Amygdala (tissue), 56 donors: ENCODE results near the gene TASOR2.

Source experiments
- DNase-seq, 56 donors: peaks; one replicate each; lab custom pipeline; 2025; lab: John Stamatoyannopoulos, UW

The TASOR2 gene, protein sequence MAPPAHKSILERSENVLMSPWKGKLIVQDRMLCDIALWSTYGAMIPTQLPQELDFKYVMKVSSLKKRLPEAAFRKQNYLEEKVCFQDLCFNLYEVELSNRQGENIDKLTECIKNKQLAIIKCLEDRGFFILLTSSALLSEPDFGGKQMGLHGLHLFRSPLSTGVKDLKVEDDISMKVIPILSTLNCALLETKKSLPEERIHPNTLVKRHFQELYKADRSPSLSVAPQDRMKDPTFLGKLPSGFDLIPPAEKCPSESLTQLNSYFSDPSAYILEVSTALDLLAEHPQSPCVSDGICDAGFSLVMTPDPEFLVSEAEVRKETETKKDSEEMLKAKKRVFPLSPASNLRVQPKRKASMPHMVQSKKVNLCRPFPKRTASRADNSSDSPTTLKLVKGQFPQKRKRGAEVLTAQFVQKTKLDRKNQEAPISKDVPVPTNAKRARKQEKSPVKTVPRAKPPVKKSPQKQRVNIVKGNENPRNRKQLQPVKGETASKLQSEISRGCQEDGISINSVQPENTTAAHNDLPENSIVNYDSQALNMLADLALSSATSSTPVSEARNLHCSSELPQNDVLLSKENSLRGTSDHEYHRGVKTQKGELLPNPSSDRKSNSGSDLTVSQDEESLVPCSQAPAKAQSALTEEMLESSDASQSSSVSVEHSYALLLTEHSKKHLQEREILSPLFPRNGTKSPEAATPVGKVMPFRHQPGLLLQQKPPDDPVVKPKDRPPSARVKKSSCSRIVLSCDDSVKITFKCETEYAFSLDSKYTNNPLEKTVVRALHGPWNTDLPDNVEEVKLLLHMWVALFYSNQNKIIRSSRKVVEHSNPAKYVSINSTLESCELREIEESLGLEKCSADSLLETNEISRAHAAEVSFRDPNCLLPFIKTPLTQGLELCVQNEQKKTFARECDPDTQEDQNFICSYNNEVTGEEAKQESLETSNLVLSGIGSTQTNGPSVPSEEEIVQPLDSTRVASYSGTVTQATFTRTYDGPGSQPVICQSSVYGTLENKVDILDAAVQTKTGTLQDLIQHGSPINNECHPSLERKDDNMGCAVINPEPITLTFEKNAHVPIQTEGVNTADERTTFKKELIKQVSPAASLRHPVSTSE (N-terminal part only)

DNA sequence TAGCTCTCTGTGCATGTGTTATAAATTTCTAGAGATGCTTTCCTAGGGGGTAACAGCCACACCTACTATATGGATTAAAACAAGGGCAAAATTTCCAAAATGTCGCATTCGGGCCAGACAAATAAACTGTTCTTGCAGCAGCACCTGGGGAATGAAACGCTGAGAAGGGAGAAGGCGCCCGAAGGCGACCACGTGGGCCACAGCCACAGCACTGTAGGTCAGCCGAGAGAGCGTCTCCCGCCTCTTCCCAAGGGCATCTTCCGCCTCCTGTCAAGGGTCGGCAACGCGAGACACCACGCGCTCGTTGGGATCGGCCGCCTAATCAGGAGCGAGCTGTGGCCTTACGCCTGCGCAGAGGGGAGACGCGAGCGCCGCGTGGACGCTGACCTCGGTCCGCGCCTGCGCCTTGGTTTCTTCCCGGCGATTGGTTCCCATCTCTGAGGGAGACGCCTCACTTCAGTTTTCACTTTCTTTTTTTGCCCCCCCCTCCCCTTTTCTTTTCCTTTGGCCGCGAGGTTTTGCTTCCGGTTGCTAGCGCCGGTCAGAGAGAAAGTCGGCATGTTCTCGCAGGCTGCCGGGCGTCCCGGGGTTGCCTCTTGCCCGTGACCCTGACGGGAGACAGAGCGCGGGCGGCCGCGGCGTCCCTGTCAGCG is at the start of gene TASOR2:
TASOR2 (plus strand) TSS at position 521 of the 653 bp plus-strand sequence. CDS start 35,805 bp downstream, outside the sequence.
- peak; percentile 81 to 99 (median 95) for DNase-seq

DNA sequence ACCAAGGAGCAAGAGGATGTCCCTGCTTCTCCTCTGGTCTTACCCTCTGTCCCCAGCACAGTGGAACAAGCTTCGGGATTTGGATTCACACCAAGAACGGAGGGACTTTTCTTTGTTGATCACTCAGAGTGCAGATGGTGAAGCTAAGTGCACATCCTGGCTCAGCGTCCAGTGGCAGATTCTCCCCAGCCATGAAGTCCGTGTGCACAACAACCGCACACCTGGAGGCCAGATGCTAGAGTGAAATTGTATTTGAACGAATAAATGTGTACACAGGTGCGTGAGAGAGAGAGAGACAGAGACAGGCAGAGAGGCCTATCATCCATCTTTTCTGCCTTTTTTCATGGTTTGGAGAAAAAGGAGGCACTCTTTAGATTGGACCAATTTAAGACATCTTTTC is 49.7 kb upstream of the TASOR2 start:
- no peak for DNase-seq

DNA sequence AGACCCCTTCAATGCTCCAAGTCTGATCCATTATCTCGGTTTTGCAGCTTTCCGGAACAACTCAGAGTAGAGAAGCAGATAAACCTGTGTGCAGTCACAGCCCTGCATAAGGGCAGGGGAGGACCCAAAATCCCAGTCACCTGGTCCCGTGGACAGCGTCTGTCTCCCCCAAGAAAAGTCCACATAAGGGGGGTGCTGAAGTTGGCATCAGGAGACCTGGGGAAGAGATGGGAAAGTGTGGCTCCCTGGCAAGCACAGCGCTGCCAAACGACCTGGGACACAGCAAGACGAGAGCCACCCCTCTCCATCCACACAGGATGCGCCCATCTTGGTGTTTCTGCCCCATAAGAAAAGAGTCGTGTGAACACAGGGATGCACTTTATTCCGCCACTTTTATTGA is 46.1 kb upstream of the TASOR2 start:
- no peak for DNase-seq

DNA sequence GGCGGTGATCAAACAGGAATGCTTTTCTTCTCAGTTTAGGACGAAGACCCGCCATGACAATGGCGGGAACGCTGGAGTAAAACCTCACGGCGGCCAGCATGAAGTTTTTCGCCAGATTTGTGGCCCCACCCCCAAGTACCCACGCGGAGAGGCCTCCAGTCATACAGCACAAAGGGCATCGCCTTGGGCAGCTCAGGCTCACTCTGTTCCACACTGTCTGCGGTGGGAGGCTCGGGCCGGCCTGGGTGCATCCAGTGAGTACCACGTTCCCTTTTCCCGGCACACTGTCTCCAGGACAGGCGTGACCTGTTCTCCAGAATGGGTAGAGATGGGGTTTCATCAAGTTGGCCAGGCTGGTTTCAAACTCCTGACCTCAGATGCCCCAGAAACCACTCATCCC is 45.6 kb upstream of the TASOR2 start:
- no peak for DNase-seq

DNA sequence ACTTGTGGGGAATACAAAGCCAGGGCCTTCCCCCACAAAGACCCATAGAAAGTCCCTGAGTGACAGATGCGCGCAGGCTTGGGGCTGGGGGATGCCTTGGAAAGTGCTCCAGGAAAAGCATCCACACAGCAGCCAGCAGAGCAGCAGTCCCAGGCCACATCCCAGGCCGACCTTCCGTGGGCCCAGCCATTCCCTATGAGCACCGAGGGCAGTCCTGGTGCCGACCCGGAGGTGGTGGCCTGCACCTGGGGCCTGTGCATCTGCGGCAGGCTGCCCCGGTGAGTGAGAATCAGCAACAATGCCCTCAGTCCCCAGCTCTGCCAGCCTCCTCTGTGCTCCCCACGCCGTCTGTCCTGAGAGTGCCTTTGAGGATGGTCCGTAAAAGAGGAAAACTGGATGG is 44.6 kb upstream of the TASOR2 start:
- DNase-seq, result no peak

DNA sequence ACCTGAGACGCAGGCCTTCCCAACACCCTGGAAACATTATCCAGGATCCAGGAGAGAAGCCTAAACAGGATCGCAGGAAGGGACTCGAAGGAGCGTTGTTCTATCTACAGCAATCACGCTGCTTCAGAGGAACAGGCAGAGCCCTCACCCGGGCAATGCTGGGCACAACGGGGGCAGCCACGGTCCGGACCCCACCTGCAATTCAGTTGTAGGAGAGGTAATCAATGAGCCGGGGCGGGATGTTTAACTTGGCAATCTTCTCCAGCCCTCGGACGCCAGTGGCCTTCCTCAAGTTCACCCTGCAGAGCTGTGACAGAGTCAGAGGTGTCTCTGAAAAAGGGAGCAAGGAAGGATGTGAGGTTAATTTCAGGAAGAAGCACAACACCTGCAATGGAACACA is 44.1 kb upstream of the TASOR2 start:
- DNase-seq, result no peak

DNA sequence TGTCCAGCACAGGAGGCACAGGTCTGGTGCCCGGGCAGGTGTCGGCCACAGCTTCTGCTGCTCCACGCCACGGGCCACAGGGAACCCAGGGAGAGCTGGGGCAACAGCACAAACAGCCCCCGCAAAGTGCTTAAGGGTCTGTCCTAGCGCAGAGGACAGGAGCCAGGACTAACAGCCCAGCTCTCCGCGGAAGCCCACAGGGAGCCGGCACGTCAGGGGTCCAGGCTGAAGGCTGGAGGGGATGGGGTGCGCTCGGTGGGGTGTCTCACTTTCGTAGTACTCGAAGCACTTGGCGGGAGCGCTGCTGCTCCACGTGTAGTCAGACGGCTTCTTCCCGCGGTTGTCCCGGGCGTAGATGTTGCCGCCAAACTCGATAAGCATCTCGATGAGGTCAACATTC is 43.1 kb upstream of the TASOR2 start:
- no peak for DNase-seq

DNA sequence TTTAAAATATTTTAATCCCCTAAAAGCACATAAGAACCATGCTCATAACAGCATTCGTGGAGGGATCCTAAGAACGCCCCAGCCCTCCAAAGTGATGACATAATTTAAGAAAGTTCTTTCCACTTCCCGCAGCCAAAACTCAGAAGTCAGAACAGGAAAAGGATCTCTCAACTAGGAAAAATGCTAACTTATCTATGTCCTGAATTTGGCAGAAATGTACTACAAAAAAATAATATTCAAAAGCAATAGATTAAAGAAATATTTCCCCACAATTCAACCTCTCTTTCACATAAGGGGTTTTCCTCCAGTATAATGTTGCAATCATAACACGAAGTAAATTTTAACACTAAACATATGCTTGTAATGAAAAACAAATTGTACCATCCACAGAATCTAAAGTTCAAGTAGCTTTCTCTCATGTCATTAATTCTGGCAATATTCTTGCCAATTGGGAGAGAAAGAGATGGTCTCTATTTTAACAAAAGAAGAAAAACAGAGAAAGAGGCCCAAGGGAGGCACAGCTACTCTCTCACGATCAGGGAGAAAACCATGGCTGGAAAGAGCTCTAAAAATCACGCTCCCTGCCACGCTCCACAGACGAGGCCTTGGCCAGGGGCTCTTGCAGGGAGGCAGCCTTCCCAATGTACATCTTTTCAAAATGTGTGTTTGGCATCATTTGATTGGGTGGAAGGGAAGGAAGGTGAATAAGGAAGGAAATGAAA is 41.1 kb upstream of the TASOR2 start:
- DNase-seq, result no peak

DNA sequence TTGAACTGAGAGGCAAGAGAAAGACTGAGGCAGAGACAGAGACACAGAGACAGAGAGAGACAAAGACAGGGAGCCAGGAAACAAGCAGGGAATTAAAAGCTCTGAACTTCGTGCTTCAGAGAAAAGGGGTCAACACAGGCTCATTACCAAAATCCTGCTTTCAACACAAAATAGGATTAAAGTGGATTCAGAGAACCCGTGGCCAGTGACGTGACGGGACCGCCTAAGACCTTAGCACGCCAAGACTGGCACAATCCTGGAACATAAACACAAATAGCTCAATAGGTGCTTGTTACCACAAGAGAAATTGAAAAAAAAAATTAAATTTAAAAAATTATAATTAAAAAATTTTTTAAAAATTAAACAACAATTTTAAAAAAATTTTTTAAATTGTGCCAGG is 39.7 kb upstream of the TASOR2 start:
- DNase-seq, result no peak

DNA sequence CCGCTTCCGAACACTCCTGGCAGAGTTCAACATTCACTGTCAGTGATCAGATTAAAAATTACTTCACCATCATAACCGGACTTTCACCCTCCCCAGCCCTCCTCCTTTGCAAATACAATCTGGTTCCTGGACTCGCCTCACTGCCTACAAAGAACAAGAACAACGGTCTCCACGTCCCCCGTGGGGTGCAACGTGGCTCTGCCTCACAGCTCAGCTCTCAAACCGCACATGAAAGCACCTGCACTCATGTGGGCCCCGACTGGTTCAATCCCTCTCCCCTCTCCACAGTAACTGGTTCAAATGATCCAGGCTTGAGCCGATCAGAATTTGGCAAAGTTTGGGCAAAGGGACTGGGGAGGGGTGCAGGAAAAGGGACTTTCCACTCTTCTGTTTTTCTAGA is 39.3 kb upstream of the TASOR2 start:
- no peak for DNase-seq

DNA sequence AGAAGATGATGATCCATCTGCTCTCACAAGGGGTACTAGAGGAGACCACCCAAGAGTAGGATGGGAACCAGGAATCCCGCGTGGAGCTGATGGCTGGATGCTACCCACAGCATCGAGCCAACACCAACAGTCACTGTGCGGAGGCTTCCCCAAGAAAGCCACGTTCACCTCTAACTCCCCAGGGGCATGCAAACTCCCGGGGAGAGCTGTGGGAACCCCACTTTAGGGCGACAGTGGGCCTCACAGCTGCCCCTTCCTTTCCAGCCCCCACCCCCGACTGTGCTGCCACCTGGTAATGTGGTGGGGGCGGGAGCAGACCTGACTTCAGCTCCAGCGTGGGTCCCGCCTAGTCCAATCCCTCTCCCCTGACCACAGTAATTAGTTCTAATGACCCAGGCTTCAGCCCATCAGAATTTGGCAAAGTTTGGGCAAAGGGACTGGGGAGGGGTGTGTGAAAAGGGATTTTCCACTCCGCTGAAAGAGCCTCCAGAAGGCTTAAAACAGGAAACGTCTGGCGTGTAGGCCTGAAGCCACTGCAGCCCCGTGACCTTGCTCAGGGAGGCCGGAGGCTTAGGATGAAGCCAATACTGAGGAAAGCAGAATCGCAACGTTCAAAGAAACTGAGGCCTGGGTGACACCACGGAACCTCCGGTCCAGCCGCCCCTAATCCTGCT is 38.6 kb upstream of the TASOR2 start:
- DNase-seq, result peak in 2 of 56 donors; percentile 23 to 29

DNA sequence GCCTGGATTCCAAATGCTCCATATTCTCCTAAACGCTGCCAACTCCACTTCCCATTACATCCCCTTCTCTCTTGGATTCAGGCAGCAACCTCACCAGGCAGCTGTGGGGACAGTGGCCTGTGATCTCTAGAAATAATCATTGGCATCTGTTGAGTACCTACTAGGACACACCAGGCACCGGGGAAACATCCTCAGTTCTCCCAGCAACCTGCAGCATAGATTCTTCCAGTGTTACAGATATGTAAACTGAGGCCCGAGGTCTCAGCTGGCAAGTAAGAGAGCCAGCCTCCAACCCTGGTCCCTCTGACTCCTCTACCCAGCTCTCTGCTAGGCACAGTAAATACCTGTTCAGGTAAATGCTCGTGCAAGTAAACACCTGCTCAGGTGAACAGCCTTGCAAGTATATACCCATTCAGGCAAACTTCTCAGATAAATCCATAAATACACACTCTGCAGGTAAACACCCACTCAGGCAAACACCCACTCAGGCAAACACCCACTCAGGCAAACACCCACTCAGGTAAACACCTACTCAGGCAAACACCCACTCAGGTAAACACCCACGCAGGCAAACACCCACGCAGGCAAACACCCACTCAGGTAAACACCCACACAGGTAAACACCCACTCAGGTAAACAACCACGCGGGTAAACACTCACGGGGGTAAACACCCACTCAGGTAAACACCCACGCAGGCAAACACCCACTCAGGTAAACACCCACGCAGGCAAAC is 37.0 kb upstream of the TASOR2 start:
- DNase-seq, result no peak

DNA sequence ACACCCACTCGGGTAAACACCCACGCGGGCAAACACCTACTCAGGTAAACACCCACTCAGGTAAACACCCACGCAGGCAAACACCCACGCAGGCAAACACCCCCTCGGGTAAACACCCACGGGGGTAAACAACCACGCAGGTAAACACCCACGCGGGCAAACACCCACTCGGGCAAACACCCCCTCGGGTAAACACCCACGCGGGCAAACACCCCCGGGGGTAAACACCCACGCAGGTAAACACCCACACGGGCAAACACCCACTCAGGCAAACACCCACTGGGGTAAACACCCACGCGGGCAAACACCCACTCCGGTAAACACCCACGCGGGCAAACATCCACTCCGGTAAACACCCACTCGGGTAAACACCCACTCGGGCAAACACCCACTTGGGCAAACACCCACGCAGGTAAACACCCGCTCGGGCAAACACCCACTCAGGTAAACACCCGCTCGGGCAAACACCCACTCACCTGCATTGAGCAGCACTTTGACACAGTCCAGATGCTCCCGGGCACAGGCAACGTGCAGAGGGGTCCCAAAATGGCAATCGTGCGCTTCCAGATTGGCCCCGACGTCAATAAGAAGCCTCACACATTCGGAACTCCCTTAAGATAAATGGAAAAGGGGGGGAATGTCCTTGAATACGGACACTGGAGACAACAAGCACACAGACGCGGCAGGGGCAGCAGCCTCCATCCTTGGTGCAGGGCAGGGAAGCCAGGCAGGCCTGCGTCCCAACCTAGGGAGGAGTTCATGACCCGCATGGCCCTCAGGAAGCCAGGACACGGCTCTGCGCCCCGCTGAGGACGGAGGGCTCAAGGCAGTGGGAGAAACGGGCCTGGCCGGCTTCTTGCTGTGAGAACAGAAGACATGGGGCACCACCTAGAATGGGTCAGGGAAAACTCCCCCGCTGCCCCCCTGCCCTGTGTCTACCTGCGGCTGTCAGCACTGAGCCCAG is 35.9 kb upstream of the TASOR2 start:
- peak in 1 of 56 donors; percentile 48 for DNase-seq

DNA sequence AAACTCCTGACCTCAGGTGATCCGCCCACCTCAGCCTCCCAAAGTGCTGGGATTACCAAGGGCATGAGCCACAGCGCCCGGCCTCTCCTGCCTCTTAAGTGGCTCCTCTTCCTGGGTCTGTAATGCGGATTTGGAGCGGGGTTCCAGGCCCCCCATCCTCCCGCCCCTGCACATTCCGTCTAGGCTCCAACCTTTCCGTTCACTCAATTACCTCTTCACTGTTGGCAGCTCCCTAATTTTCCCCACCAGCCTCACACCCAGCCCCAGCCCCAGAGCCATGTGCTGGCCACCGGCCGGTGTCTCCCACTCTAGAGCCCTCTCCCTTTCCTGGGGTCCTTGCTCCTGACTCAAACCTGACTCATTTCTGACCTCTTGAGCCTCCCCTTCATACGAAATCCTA is 34.9 kb upstream of the TASOR2 start:
- no peak for DNase-seq

DNA sequence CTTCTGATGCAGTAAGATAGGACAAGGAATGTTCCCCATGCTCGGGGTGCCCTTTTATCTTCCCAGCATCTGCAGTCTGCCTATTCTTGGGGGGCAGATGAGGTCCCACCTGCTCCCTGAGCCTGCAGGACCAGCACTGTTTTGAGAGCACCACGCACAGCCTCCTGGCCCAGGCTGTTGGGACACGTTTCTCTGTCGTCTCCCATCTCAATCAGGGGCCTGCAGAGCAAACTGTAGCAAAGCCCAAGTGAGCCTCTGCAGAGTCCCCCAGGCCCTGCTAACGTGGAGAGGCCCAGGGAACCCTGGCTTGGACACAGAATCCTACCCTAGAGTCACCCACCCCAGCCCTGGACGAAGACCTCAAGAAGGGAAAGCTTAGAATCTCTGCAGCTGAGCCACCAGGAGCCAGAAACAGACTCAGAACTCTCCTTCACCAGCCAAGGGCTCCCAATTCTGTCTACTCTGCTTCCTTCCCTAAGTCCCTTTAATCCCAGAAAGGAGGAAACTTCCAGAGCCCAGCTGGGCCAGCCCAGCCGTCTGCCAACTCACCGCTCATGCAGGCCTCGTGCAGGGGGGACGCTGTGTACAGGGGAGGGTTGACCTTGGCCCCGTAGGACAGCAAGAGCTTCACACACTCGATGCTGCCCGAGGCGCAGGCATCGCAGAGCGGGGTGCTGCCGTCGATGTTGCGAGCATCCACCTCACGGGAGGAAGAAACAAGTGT is 33.8 kb upstream of the TASOR2 start:
- DNase-seq, result no peak

DNA sequence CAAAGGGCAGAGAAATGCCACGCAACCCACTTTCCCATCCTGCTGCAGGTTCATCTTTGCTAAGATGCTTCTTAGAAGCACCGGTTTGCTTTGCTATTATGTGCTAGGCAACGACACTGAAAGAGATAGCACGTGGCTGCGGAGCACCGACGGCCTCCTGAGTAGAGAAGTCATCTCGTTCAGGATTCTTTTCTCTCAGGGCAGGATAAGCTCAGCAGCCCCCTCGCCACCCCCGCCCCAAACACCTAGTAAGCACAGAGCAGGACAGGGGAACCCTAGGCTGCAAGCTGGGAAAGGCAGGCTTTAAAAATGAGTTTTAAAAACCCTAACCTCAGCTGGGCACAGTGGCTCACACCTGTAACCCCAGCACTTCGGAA is 33.3 kb upstream of the TASOR2 start:
- DNase-seq, result no peak

DNA sequence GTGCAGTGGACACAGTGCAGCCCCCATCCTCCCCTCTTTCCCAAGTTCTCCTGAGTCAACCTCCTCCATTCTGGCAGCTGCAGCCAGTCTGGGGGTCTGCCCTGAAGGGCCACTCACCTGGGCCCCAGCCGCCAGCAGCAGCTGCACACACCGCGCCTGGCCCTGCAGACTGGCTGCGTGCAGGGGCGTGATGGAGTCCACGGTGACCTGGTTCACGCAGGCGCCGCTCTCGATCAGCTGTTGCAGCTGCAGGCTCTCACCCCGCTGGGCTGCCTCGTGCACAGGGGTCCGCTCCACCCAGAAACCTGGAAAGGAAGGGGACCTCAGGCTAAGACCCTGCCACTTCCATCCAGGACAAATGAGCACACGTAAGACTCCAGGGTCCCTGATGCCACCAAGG is 31.9 kb upstream of the TASOR2 start:
- no peak for DNase-seq
